ENCODE results near the gene TMEM179. TPM values are rescaled to one million over a fixed set of nuclear protein-coding genes. Genes with fewer than 3 reads are reported as not detected.

Gene TMEM179
- polyA plus RNA-seq, 1 donor (not counting 4 experiments of a cell fraction or from before 2014, with no cell fraction given) = not detected

- H3K4me1 ChIP-seq (ENCODE audit: control insufficient read depth, extremely low read depth, insufficient read depth, low read length) = no peaks in the 10 kb centered on the region
- H2AFZ ChIP-seq (ENCODE audit: control insufficient read depth, low read length) = no peak overlapping the region
- no peak overlapping the region for H3K4me2 ChIP-seq (ENCODE audit: control insufficient read depth, extremely low read depth, insufficient read depth, low read depth, low read length)
- no peak overlapping the region for H3K4me3 ChIP-seq (ENCODE audit: control insufficient read depth in 2 of 3, extremely low read depth in 1 of 3, insufficient read depth in 2 of 3, low read depth in 1 of 3, low read length in 3 of 3)
- no peaks in the 10 kb centered on the region for H3K36me3 ChIP-seq (ENCODE audit: control insufficient read depth in 2 of 2, extremely low read depth in 1 of 2, insufficient read depth in 2 of 2, low read length in 2 of 2)
- H3K9ac ChIP-seq (ENCODE audit: control insufficient read depth, extremely low read depth, insufficient read depth, low read length) = no peak overlapping the region
- H3K27me3 ChIP-seq (ENCODE audit: control insufficient read depth, extremely low read depth, insufficient read depth, low read length) = peaks cover 6% of the 10 kb centered on the region
- H3K9me3 ChIP-seq (ENCODE audit: control insufficient read depth, low read depth, low read length) = no peaks in the 10 kb centered on the region
- FAIRE-seq (no peak), DNase-seq (ENCODE audit: low read depth, low spot score) (no peak)
- TF ChIP-seq EZH2 (IDR thresholded peaks at IDR 0.05; ENCODE audit: low read length) = no peak
- TF ChIP-seq, protein P1, sequence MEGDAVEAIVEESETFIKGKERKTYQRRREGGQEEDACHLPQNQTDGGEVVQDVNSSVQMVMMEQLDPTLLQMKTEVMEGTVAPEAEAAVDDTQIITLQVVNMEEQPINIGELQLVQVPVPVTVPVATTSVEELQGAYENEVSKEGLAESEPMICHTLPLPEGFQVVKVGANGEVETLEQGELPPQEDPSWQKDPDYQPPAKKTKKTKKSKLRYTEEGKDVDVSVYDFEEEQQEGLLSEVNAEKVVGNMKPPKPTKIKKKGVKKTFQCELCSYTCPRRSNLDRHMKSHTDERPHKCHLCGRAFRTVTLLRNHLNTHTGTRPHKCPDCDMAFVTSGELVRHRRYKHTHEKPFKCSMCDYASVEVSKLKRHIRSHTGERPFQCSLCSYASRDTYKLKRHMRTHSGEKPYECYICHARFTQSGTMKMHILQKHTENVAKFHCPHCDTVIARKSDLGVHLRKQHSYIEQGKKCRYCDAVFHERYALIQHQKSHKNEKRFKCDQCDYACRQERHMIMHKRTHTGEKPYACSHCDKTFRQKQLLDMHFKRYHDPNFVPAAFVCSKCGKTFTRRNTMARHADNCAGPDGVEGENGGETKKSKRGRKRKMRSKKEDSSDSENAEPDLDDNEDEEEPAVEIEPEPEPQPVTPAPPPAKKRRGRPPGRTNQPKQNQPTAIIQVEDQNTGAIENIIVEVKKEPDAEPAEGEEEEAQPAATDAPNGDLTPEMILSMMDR (optimal IDR thresholded peaks at IDR 0.05 in 1 of 3, IDR thresholded peaks at IDR 0.05 in 1 of 3, conservative IDR thresholded peaks at IDR 0.05 in 1 of 3; ENCODE audit: extremely low read depth in 1 of 3, insufficient read depth in 2 of 3, low read length in 3 of 3) = no peak
- H4K20me1 ChIP-seq (ENCODE audit: control insufficient read depth, extremely low read depth, insufficient read depth, low read length) = no peaks in the 10 kb centered on the region
- no peak overlapping the region for H3K27ac ChIP-seq (ENCODE audit: control insufficient read depth, insufficient read depth, low read length)
- no peaks in the 10 kb centered on the region for H3K9me1 ChIP-seq (ENCODE audit: control insufficient read depth, extremely low read depth, insufficient read depth, low read length)
- dilution Hi-C loops (cut with MboI; ENCODE audit: extremely low pct_ligation_motif_present, low sequenced_read_pairs) = no loop called here
- H3K79me2 ChIP-seq (ENCODE audit: control insufficient read depth, insufficient read depth, low read length) = no peaks in the 10 kb centered on the region
These were observed 52.5 kb downstream of the TMEM179 start for GRCh38 chr14:104551851-104552737.

GRCh38 chr14:104550861-104551728 is 53.5 kb downstream of the TMEM179 start:
- Histone ChIP-seq H3K4me3 (ENCODE audit: control insufficient read depth in 2 of 3, extremely low read depth in 1 of 3, insufficient read depth in 2 of 3, low read depth in 1 of 3, low read length in 3 of 3) (no peak overlapping the region), H4K20me1 (ENCODE audit: control insufficient read depth, extremely low read depth, insufficient read depth, low read length) (no peaks in the 10 kb centered on the region), H3K27ac (ENCODE audit: control insufficient read depth, insufficient read depth, low read length) (no peak overlapping the region), H3K9ac (ENCODE audit: control insufficient read depth, extremely low read depth, insufficient read depth, low read length) (no peak overlapping the region), H3K27me3 (ENCODE audit: control insufficient read depth, extremely low read depth, insufficient read depth, low read length) (peaks cover 15% of the 10 kb centered on the region), H2AFZ (ENCODE audit: control insufficient read depth, low read length) (no peak overlapping the region), H3K4me1 (ENCODE audit: control insufficient read depth, extremely low read depth, insufficient read depth, low read length) (no peaks in the 10 kb centered on the region), H3K9me3 (ENCODE audit: control insufficient read depth, low read depth, low read length) (no peaks in the 10 kb centered on the region), H3K4me2 (ENCODE audit: control insufficient read depth, extremely low read depth, insufficient read depth, low read depth, low read length) (no peak overlapping the region), H3K36me3 (ENCODE audit: control insufficient read depth in 2 of 2, extremely low read depth in 1 of 2, insufficient read depth in 2 of 2, low read length in 2 of 2) (no peaks in the 10 kb centered on the region), H3K9me1 (ENCODE audit: control insufficient read depth, extremely low read depth, insufficient read depth, low read length) (no peaks in the 10 kb centered on the region), H3K79me2 (ENCODE audit: control insufficient read depth, insufficient read depth, low read length) (no peaks in the 10 kb centered on the region)
- dilution Hi-C loops (cut with MboI; ENCODE audit: extremely low pct_ligation_motif_present, low sequenced_read_pairs) = no loop called here
- no peak for DNase-seq (ENCODE audit: low read depth, low spot score)
- TF ChIP-seq EZH2 (IDR thresholded peaks at IDR 0.05; ENCODE audit: low read length) = no peak
- TF ChIP-seq, protein P1 (optimal IDR thresholded peaks at IDR 0.05 in 1 of 3, IDR thresholded peaks at IDR 0.05 in 1 of 3, conservative IDR thresholded peaks at IDR 0.05 in 1 of 3; ENCODE audit: extremely low read depth in 1 of 3, insufficient read depth in 2 of 3, low read length in 3 of 3) = no peak
- no peak for FAIRE-seq
